Mesenchymal stem cell (in vitro differentiated cells and primary cell): ENCODE measurements around the gene OMG. TPM values are rescaled to one million over a fixed set of nuclear protein-coding genes. Genes with fewer than 3 reads are reported as not detected.
A peak's percentile ranks its signal among the peaks of the same experiment; 100 is the strongest.
"Not testable (repeated sequence)": the region's sequence is repeated elsewhere in the genome, so short reads cannot be mapped to it uniquely, and the experiment has no call there.

Experiments
- DNase-seq: peaks from one replicate; pipeline ENCODE4 v3.0.0-alpha.2; 2013
- H2AFZ ChIP-seq: one replicate; pipeline ENCODE4 v1.6.1; 2013; ENCODE audit warnings: low read depth, mild to moderate bottlenecking, control low read depth, inconsistent platforms, low read length, moderate library complexity
- H2AK5ac ChIP-seq: 2 replicates; pipeline ENCODE4 v1.6.1; 2013; ENCODE audit warnings: low read length, moderate library complexity, mild to moderate bottlenecking, inconsistent platforms; ENCODE audit not compliant: severe bottlenecking
- H2BK120ac ChIP-seq: one replicate; pipeline ENCODE4 v1.6.1; 2013; ENCODE audit warnings: low read depth, mild to moderate bottlenecking, inconsistent platforms, low read length, moderate library complexity
- H2BK12ac ChIP-seq, 2 experiments: one replicate each; pipeline ENCODE4 v1.6.1; 2013; ENCODE audit warnings: inconsistent platforms in 2 of 2, low read length in 2 of 2, mild to moderate bottlenecking in 2 of 2, moderate library complexity in 2 of 2, control low read depth in 1 of 2
- H2BK15ac ChIP-seq: one replicate; pipeline ENCODE4 v1.6.1; 2013; ENCODE audit warnings: mild to moderate bottlenecking, low read depth, inconsistent platforms; ENCODE audit not compliant: poor library complexity, severe bottlenecking
- H2BK5ac ChIP-seq: 2 replicates; pipeline ENCODE4 v1.6.1; 2013; ENCODE audit warnings: low read depth, mild to moderate bottlenecking, low read length, control low read depth, inconsistent platforms; ENCODE audit not compliant: poor library complexity, severe bottlenecking
- H3K14ac ChIP-seq, 2 experiments: one replicate each; pipeline ENCODE4 v1.6.1; 2013; ENCODE audit warnings: inconsistent platforms in 2 of 2, low read length in 2 of 2, control low read depth in 1 of 2, mild to moderate bottlenecking in 1 of 2, moderate library complexity in 1 of 2
- H3K18ac ChIP-seq, 2 experiments: one replicate each; pipeline ENCODE4 v1.6.1; 2013; ENCODE audit warnings: inconsistent platforms in 2 of 2, low read length in 2 of 2, control low read depth in 1 of 2, low read depth in 1 of 2, mild to moderate bottlenecking in 1 of 2
- H3K23ac ChIP-seq, 2 experiments: one replicate each; pipeline ENCODE4 v1.6.1; 2013; ENCODE audit warnings: inconsistent platforms in 2 of 2, low read length in 2 of 2, mild to moderate bottlenecking in 2 of 2, moderate library complexity in 2 of 2, control low read depth in 1 of 2
- H3K27ac ChIP-seq: 2 replicates; pipeline ENCODE4 v1.5.1; 2013; ENCODE audit warnings: mild to moderate bottlenecking, moderate library complexity, low read length, control low read depth, inconsistent platforms; ENCODE audit not compliant: poor library complexity, severe bottlenecking
- H3K27me3 ChIP-seq, 2 experiments: 2 replicates each; pipeline versions ENCODE4 v1.6.1 to v1.7.0; 2013; ENCODE audit warnings: low read length in 2 of 2, mild to moderate bottlenecking in 2 of 2, moderate library complexity in 2 of 2, control low read depth in 1 of 2, inconsistent platforms in 1 of 2; ENCODE audit not compliant: control insufficient read depth in 1 of 2, insufficient read depth in 1 of 2
- H3K36me3 ChIP-seq, 2 experiments: 2 replicates each; pipeline versions ENCODE4 v1.6.1 to v1.7.0; 2013; ENCODE audit warnings: low read length in 2 of 2, control low read depth in 1 of 2, inconsistent platforms in 1 of 2, low read depth in 1 of 2, mild to moderate bottlenecking in 1 of 2; ENCODE audit not compliant: insufficient read depth in 2 of 2, control insufficient read depth in 1 of 2
- H3K4ac ChIP-seq, 2 experiments: one replicate each; pipeline ENCODE4 v1.6.1; 2013; ENCODE audit warnings: inconsistent platforms in 2 of 2, low read length in 2 of 2, mild to moderate bottlenecking in 2 of 2, moderate library complexity in 2 of 2, control low read depth in 1 of 2, low read depth in 1 of 2
- H3K4me1 ChIP-seq: 2 replicates; pipeline ENCODE4 v1.6.1; 2013; ENCODE audit warnings: low read depth, low read length, control low read depth; ENCODE audit not compliant: control insufficient read depth, insufficient read depth
- H3K4me2 ChIP-seq: 2 replicates; pipeline ENCODE4 v1.6.1; 2013; ENCODE audit warnings: low read length, mild to moderate bottlenecking, inconsistent platforms; ENCODE audit not compliant: poor library complexity, severe bottlenecking
- H3K4me3 ChIP-seq, 2 experiments: 2 replicates each; pipeline versions ENCODE4 v1.5.1 to v1.7.0; 2013; ENCODE audit warnings: low read length in 2 of 2, mild to moderate bottlenecking in 2 of 2, control low read depth in 1 of 2, low read depth in 1 of 2; ENCODE audit not compliant: insufficient read depth in 1 of 2
- H3K79me1 ChIP-seq: replicated peaks from 2 replicates; pipeline ENCODE4 v1.6.1; 2013; ENCODE audit warnings: mild to moderate bottlenecking, control low read depth, low read length, inconsistent platforms; ENCODE audit not compliant: poor library complexity, severe bottlenecking
- H3K9ac ChIP-seq: 2 replicates; pipeline ENCODE4 v1.7.0; 2013; ENCODE audit warnings: mild to moderate bottlenecking, low read length, moderate library complexity
- H3K9me3 ChIP-seq: 2 replicates; pipeline ENCODE4 v1.7.0; 2013; ENCODE audit warnings: mild to moderate bottlenecking, low read length; ENCODE audit not compliant: control insufficient read depth
- H4K8ac ChIP-seq: one replicate; pipeline ENCODE4 v1.6.1; 2013; ENCODE audit warnings: inconsistent platforms, mild to moderate bottlenecking, low read length, moderate library complexity
- H4K91ac ChIP-seq: one replicate; pipeline ENCODE4 v1.6.1; 2013; ENCODE audit warnings: mild to moderate bottlenecking, low read length, inconsistent platforms
- WGBS: methylation state at CpG from one replicate; pipeline ENCODE4 v1.1.7; 2013; ENCODE audit warnings: mixed read lengths; 5-methylcytosine and 5-hydroxymethylcytosine counted together
- polyA plus RNA-seq, 2 experiments: library from polyadenylated mRNA; stranded (reverse); fragments of 200-250 nt; gene quantifications; one replicate each; pipeline ENCODE4 v1.2.3, GENCODE V29; 2013

OMG gene, protein sequence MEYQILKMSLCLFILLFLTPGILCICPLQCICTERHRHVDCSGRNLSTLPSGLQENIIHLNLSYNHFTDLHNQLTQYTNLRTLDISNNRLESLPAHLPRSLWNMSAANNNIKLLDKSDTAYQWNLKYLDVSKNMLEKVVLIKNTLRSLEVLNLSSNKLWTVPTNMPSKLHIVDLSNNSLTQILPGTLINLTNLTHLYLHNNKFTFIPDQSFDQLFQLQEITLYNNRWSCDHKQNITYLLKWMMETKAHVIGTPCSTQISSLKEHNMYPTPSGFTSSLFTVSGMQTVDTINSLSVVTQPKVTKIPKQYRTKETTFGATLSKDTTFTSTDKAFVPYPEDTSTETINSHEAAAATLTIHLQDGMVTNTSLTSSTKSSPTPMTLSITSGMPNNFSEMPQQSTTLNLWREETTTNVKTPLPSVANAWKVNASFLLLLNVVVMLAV
- polyA plus RNA-seq (2013, experiment 1 of 2) = 2.8 TPM
- polyA plus RNA-seq (2013, experiment 2 of 2) = 2.5 TPM

DNA sequence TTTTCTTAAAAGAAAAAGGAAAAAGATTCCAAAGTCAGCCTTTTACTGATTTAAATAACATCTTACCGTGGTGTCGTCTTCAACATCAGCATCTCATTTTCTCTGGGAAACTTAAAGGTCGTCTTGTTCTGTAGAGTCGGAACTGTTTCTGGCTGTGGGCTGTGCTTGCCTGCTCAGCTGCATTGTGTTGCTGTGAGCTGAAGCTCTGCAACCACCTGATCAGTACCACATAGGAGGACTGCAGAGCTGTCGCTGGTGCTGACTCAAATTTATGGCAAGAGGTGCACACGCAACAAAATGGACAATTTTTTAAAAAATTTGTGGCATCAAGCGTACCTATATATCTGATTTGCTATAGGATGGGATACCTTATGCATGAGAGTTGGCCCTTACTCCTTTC lies at the start of gene OMG:
OMG (minus strand) TSS at position 150 of the 400 bp plus-strand sequence. CDS start 908 bp downstream, outside the sequence.
- Histone ChIP-seq H3K9me3 (no peaks in the 10 kb centered on the region), H3K18ac (no peak within 1 kb of the TSS)
- 93% methylated on average over 6 of the region's 7 CpGs for WGBS

DNA sequence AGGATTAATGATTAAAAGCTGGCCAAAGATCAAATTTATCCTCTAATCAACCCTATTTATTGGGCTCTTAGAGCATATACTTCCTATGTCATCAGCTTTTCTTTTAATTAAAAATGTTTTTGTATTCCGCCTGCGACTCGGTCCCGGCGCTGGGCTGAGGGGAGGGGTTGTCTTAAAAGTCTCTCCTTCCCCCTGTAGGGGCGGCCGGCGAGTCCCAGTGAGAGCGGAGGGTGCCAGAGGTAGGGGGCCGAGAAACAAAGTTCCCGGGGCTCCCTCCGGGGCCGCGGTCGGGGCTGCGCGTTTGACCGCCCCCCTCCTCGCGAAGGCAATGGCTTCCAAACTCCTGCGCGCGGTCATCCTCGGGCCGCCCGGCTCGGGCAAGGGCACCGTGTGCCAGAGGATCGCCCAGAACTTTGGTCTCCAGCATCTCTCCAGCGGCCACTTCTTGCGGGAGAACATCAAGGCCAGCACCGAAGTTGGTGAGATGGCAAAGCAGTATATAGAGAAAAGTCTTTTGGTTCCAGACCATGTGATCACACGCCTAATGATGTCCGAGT lies 48.2 kb upstream of the OMG start:
- not testable (repeated sequence) for H2BK15ac ChIP-seq, H3K18ac ChIP-seq, H3K4me3 ChIP-seq, H3K14ac ChIP-seq, H3K4ac ChIP-seq, H4K91ac ChIP-seq, H3K79me1 ChIP-seq, H3K27ac ChIP-seq, H2BK5ac ChIP-seq, DNase-seq, H3K27me3 ChIP-seq, H4K8ac ChIP-seq, H3K4me2 ChIP-seq, H2AFZ ChIP-seq, H3K4me1 ChIP-seq, H2BK120ac ChIP-seq, H3K9ac ChIP-seq, H3K23ac ChIP-seq, H3K9me3 ChIP-seq, H2AK5ac ChIP-seq, H2BK12ac ChIP-seq
- 97% methylated on average over 5 of the region's 34 CpGs for WGBS
- H3K36me3 ChIP-seq = peaks cover 12 to 46% of the 10 kb centered on the region in 2 experiments

More for the DNA sequence above, at the start of gene OMG:
- no peak within 1 kb of the TSS for H3K4me2 ChIP-seq
- H2AK5ac ChIP-seq = no peak within 1 kb of the TSS
- no peak within 1 kb of the TSS for H2BK120ac ChIP-seq
- no peak within 1 kb of the TSS for H4K91ac ChIP-seq
- H3K14ac ChIP-seq = no peak within 1 kb of the TSS
- DNase-seq = no peak
- H4K8ac ChIP-seq = no peak within 1 kb of the TSS
- H3K79me1 ChIP-seq = peaks cover 4% of the 10 kb centered on the region
- no peak within 1 kb of the TSS for H3K4ac ChIP-seq
- no peak within 1 kb of the TSS for H2BK15ac ChIP-seq
- H3K36me3 ChIP-seq = peaks cover 0 to 3% of the 10 kb centered on the region in 2 experiments
- no peak within 1 kb of the TSS for H3K23ac ChIP-seq
- H2BK12ac ChIP-seq = no peak within 1 kb of the TSS
- no peak within 1 kb of the TSS for H2BK5ac ChIP-seq
- H3K4me1 ChIP-seq = no peaks in the 10 kb centered on the region
- H3K27me3 ChIP-seq = no peaks in the 10 kb centered on the region
- no peak within 1 kb of the TSS for H2AFZ ChIP-seq
- H3K9ac ChIP-seq = no peak within 1 kb of the TSS
- H3K4me3 ChIP-seq = no peak within 1 kb of the TSS
- no peak within 1 kb of the TSS for H3K27ac ChIP-seq

DNA sequence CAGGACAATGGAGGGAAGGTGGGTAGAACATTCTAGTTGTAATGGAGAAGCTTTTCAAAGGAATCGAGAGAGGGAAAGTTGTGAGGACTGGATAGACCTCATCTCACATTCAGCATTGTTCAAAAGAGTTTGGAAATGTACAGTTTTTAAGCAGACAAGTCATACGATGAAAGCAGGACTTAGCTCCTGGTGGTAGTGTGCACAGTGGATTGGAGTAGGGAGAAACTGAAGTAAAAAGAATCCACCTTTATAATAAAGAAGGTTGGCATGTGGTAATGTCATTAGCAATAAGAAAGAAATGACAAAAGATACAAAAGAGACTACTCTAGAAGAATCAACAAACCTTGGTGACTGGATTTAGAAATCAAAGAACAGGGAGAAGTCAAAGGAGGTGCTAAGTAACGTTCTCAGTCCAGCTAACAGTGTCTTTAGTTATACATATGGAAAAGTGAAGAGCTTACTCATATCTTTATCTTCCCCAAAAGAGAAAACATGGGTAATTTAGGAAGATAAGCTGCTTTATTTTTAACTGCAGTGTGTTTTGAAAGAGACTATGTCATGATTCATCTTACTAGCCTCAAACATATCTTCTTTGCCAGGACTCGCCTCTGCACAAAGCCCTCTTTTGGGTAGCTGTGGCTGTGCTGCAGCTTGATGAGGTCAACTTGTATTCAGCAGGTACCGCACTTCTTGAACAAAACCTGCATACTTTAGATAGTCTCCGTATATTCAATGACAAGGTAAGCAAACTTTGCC lies 43.0 kb upstream of the OMG start:
- Histone ChIP-seq H3K9ac (peak overlapping the region; percentile 36), H4K8ac (no peak overlapping the region), H2BK12ac (no peak overlapping the region), H3K14ac (no peak overlapping the region), H2BK5ac (no peak overlapping the region), H2AFZ (no peak overlapping the region), H3K4me3 (no peak overlapping the region), H3K18ac (no peak overlapping the region), H3K9me3 (no peaks in the 10 kb centered on the region), H2BK120ac (no peak overlapping the region), H3K36me3 (peaks cover 14 to 61% of the 10 kb centered on the region in 2 experiments), H3K79me1 (peaks cover 4% of the 10 kb centered on the region), H3K4me2 (no peak overlapping the region), H3K27me3 (no peaks in the 10 kb centered on the region), H3K4me1 (no peaks in the 10 kb centered on the region), H3K27ac (no peak overlapping the region), H4K91ac (no peak overlapping the region), H2AK5ac (no peak overlapping the region), H3K4ac (no peak overlapping the region), H3K23ac (no peak overlapping the region), H2BK15ac (no peak overlapping the region)
- peak; percentile 72 for DNase-seq
- WGBS = 78% methylated on average over 5 of the region's 6 CpGs

DNA sequence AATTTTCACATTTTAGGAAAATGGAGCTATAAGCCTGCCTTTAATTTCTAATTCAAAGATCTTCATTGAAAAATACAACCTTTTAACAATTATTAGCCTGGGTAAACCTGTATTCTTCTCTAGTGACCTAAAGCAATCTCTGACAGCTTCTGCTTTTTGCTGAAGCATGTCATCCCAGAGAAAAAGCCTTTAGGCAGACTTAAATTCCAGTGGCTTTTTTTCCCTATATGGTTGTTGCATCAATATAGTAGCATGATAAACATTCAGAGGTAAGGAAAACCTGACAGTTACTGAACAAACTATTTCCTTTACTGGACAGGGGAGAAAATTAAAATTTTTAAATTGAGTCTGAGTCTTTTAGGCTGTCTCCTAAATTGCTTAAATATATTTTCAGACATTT lies 32.2 kb upstream of the OMG start:
- H2BK12ac ChIP-seq = no peak overlapping the region
- H3K27me3 ChIP-seq = no peaks in the 10 kb centered on the region
- no peak overlapping the region for H3K4me2 ChIP-seq
- H3K4me3 ChIP-seq = no peak overlapping the region
- no peak overlapping the region for H3K4ac ChIP-seq
- H4K8ac ChIP-seq = no peak overlapping the region
- no peak overlapping the region for H3K27ac ChIP-seq
- H2BK120ac ChIP-seq = no peak overlapping the region
- no peak overlapping the region for H3K18ac ChIP-seq
- DNase-seq = peak; percentile 37
- no peak overlapping the region for H3K14ac ChIP-seq
- H3K79me1 ChIP-seq = peaks cover 1% of the 10 kb centered on the region
- no peak overlapping the region for H3K23ac ChIP-seq
- peaks cover 6% of the 10 kb centered on the region for H3K4me1 ChIP-seq
- no peak overlapping the region for H2AFZ ChIP-seq
- H2BK5ac ChIP-seq = no peak overlapping the region
- H3K9ac ChIP-seq = peak overlapping the region; percentile 82
- no peak overlapping the region for H2BK15ac ChIP-seq
- no peaks in the 10 kb centered on the region for H3K9me3 ChIP-seq
- peaks cover 10 to 26% of the 10 kb centered on the region in 2 experiments for H3K36me3 ChIP-seq
- no peak overlapping the region for H2AK5ac ChIP-seq
- no peak overlapping the region for H4K91ac ChIP-seq
